RWPE2 (cell line): ENCODE data around the gene POC1B.

ENCODE experiments used
- ATAC-seq: fragments of 200-7000 bp; cut with Tn5 transposase; 3 replicates; pipeline ENCODE4 v1.9.1; 2021; ENCODE audit warnings: low read depth
- DNase-seq: peaks from one replicate; pipeline ENCODE4 v3.0.0-alpha.2; 2020; ENCODE audit warnings: low spot score
- H3K27ac ChIP-seq: fragments of 450-650 bp; 2 replicates; pipeline ENCODE4 v1.5.1; 2017; ENCODE audit warnings: mild to moderate bottlenecking; ENCODE audit not compliant: poor library complexity, severe bottlenecking
- H3K27me3 ChIP-seq: fragments of 250-450 bp; sonication (Bioruptor Pico); 2 replicates; pipeline ENCODE4 v1.5.1; 2021; ENCODE audit warnings: mild to moderate bottlenecking, moderate library complexity; ENCODE audit not compliant: insufficient read depth, poor library complexity, severe bottlenecking
- H3K36me3 ChIP-seq: fragments of 250-450 bp; sonication (Bioruptor Pico); 2 replicates; pipeline ENCODE4 v1.5.1; 2020; ENCODE audit warnings: low read depth, mild to moderate bottlenecking, moderate library complexity
- H3K4me1 ChIP-seq: fragments of 250-450 bp; sonication (Bioruptor Pico); 2 replicates; pipeline ENCODE4 v1.5.1; 2021; ENCODE audit warnings: mild to moderate bottlenecking, moderate library complexity; ENCODE audit not compliant: insufficient read depth, poor library complexity, severe bottlenecking
- H3K4me3 ChIP-seq: fragments of 250-450 bp; sonication (Bioruptor Pico); 2 replicates; pipeline ENCODE4 v1.5.1; 2021; ENCODE audit warnings: mild to moderate bottlenecking, moderate library complexity; ENCODE audit not compliant: severe bottlenecking
- H3K9me3 ChIP-seq: fragments of 250-450 bp; sonication (Bioruptor Pico); 2 replicates; pipeline ENCODE4 v1.5.1; 2021; ENCODE audit warnings: mild to moderate bottlenecking, moderate library complexity; ENCODE audit not compliant: severe bottlenecking
- CTCF ChIP-seq: fragments of 450-650 bp; IDR thresholded peaks from one replicate; pipeline ENCODE4 v1.5.1; 2017; ENCODE audit warnings: mild to moderate bottlenecking, moderate library complexity; ENCODE audit not compliant: poor library complexity, severe bottlenecking

Gene POC1B

GRCh38 chr12:89450907-89451306 lies 74.9 kb downstream of the POC1B start:
- peak; percentile 50; the same call in 2 of the 3 replicates for ATAC-seq

GRCh38 chr12:89448951-89449371 lies 76.9 kb downstream of the POC1B start:
- Histone ChIP-seq H3K27ac (no peak overlapping the region), H3K9me3 (no peaks in the 10 kb centered on the region), H3K36me3 (peaks cover 6% of the 10 kb centered on the region), H3K4me3 (no peak overlapping the region), H3K4me1 (peaks cover 37% of the 10 kb centered on the region), H3K27me3 (no peaks in the 10 kb centered on the region)
- ATAC-seq (no peak), DNase-seq (no peak)
- TF ChIP-seq CTCF, result no peak

More at GRCh38 chr12:89450907-89451306, 74.9 kb downstream of the POC1B start:
- H3K9me3 ChIP-seq, result no peaks in the 10 kb centered on the region
- H3K4me1 ChIP-seq, result peaks cover 38% of the 10 kb centered on the region
- DNase-seq, result no peak
- no peaks in the 10 kb centered on the region for H3K27me3 ChIP-seq
- H3K36me3 ChIP-seq, result peaks cover 6% of the 10 kb centered on the region
- no peak for TF ChIP-seq CTCF
- H3K4me3 ChIP-seq, result no peak overlapping the region
- peak overlapping the region; percentile 68 for H3K27ac ChIP-seq

- no peak for TF ChIP-seq CTCF
- no peak for DNase-seq
- Histone ChIP-seq H3K9me3 (no peaks in the 10 kb centered on the region), H3K27ac (no peak overlapping the region), H3K36me3 (peaks cover 6% of the 10 kb centered on the region), H3K4me1 (peaks cover 33% of the 10 kb centered on the region), H3K4me3 (no peak overlapping the region), H3K27me3 (no peaks in the 10 kb centered on the region)
- ATAC-seq, result no peak
These were observed 77.3 kb downstream of the POC1B start for GRCh38 chr12:89448526-89448925.

GRCh38 chr12:89439941-89440340 lies 85.9 kb downstream of the POC1B start:
- TF ChIP-seq CTCF, result no peak
- ATAC-seq (no peak; the same call in 2 of the 3 replicates), DNase-seq (no peak)
- H3K27me3 ChIP-seq, result no peaks in the 10 kb centered on the region
- no peaks in the 10 kb centered on the region for H3K36me3 ChIP-seq
- peak overlapping the region; percentile 33 for H3K27ac ChIP-seq
- H3K4me3 ChIP-seq, result no peak overlapping the region
- H3K9me3 ChIP-seq, result no peaks in the 10 kb centered on the region
- H3K4me1 ChIP-seq, result peaks cover 6% of the 10 kb centered on the region

GRCh38 chr12:89437231-89437630 lies 88.6 kb downstream of the POC1B start:
- no peak for ATAC-seq
- Histone ChIP-seq H3K9me3 (no peaks in the 10 kb centered on the region), H3K27me3 (no peaks in the 10 kb centered on the region), H3K36me3 (no peaks in the 10 kb centered on the region), H3K4me1 (peaks cover 6% of the 10 kb centered on the region), H3K4me3 (no peak overlapping the region), H3K27ac (no peak overlapping the region)
- DNase-seq, result no peak
- TF ChIP-seq CTCF, result no peak
